Thyroid gland (tissue), 4 donors: ENCODE results near the gene RTL1.

Experiments
- POLR2A ChIP-seq, 2 donors: fragments of 450-650 bp; IDR thresholded peaks; one replicate each; pipeline ENCODE4 v1.6.1; 2017; ENCODE audit warnings: antibody characterized with exemption in 2 of 2, mild to moderate bottlenecking in 2 of 2, moderate library complexity in 1 of 2
- TF ChIP-seq, protein P1 (sequence below), 6 experiments: fragments of 200-600 bp in 3 of 6; fragments of 450-650 bp in 3 of 6; sonication (generic) in 3 of 6; IDR thresholded peaks; one replicate each; pipeline ENCODE4 v1.5.1; 2016 to 2019; ENCODE audit warnings: antibody characterized with exemption in 6 of 6, mild to moderate bottlenecking in 2 of 6, inconsistent platforms in 1 of 6, moderate library complexity in 1 of 6

DNA sequence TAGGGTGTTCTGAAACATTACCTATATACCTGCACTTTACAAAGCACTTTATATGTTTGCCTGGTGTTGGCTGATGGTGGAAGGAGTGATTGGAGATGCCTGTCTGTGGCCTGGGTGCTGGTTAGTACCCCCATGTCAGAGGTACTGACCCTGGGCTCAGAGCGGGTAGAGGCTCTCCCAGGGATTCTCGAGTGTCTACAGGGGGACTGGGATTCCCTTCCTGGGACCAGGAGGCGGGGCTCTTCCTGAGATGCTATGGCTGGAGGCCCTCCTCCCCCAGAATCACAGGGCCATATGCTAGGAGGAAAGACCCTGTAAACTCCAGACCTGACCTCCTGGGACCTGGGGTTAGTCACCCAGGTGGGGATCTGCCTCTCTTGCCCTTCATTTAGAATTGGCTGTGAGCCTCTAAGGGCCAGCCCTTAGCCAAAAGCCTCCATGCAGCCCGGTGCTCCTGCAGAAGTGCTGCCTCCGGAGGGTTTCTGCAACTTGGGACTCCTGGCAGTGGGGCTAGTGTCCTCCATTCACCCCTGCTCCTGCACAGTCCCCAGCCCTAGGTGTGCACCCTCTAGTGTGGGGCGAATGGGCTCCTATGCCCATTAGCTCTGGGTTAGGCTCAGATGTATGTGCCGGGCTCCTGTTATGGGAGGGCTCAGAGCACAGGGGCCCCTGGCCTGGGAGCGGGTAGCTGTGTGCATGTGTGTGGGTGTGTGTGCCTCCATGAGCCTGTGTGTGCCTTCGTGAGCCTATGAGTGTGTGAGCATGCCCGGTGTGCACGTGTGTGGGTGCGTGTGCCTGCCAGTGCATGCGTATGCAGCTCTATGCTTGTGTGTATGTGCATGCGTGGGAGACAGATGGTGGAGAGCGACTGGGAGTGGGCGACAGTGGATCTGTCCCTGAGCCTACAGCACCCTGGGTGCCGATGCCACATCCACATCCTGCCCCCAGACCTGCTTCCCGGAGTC, 36.6 kb downstream of the RTL1 start:
- TF ChIP-seq, protein P1, sequence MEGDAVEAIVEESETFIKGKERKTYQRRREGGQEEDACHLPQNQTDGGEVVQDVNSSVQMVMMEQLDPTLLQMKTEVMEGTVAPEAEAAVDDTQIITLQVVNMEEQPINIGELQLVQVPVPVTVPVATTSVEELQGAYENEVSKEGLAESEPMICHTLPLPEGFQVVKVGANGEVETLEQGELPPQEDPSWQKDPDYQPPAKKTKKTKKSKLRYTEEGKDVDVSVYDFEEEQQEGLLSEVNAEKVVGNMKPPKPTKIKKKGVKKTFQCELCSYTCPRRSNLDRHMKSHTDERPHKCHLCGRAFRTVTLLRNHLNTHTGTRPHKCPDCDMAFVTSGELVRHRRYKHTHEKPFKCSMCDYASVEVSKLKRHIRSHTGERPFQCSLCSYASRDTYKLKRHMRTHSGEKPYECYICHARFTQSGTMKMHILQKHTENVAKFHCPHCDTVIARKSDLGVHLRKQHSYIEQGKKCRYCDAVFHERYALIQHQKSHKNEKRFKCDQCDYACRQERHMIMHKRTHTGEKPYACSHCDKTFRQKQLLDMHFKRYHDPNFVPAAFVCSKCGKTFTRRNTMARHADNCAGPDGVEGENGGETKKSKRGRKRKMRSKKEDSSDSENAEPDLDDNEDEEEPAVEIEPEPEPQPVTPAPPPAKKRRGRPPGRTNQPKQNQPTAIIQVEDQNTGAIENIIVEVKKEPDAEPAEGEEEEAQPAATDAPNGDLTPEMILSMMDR (IDR thresholded peaks at IDR 0.05) = no peak
- no peak for TF ChIP-seq POLR2A (IDR thresholded peaks at IDR 0.05)
